AG04449 (cell line): Measurements from ENCODE around the gene GPX3.

Experiments used
- CTCF ChIA-PET: fragments of 350-600 bp; formaldehyde crosslinking; extraction: SDS; loops from one replicate; lab custom pipeline; 2021; ENCODE audit warnings: antibody characterized with exemption; lab: Yijun Ruan, JAX
- POLR2A ChIA-PET: fragments of 400-600, 350-600 bp; formaldehyde crosslinking; extraction: SDS; loops from one replicate; lab custom pipeline; 2020; ENCODE audit warnings: antibody characterized with exemption, inconsistent platforms; lab: Yijun Ruan, JAX
- DNase-seq: peaks from one replicate; pipeline ENCODE4 v3.0.0-alpha.2; 2010; ENCODE audit warnings: low read depth, low spot score
- H3K4me3 ChIP-seq: 2 replicates; pipeline ENCODE4 v1.5.1; 2011; ENCODE audit warnings: low read depth, mild to moderate bottlenecking, control low read depth, low read length
- CTCF ChIP-seq: IDR thresholded peaks from one replicate; pipeline ENCODE4 v1.5.1; 2011; ENCODE audit warnings: mild to moderate bottlenecking, moderate library complexity, low read length, control low read depth, inconsistent platforms; ENCODE audit not compliant: insufficient read depth; ENCODE audit errors: missing control alignments

GPX3 gene

GRCh38 chr5:151027961-151028479 is 7.6 kb downstream of the GPX3 start:
- no peak for DNase-seq
- ChIA-PET CTCF (interaction anchor here (19.1 kb wide), 1 partner anchor 23 kb away, joined by 229 read pairs; no protein-coding TSS in a partner anchor), POLR2A (interaction anchor here (1.1 kb wide), 1 partner anchor 13 kb away, joined by 3 read pairs; no protein-coding TSS in a partner anchor)
- TF ChIP-seq CTCF, result no peak
- H3K4me3 ChIP-seq, result no peak overlapping the region

GRCh38 chr5:151028717-151029116 is 8.3 kb downstream of the GPX3 start:
- ChIA-PET POLR2A (interaction anchor here (1.1 kb wide), 1 partner anchor 13 kb away, joined by 3 read pairs; no protein-coding TSS in a partner anchor), CTCF (interaction anchor here (19.1 kb wide), 1 partner anchor 22 kb away, joined by 229 read pairs; no protein-coding TSS in a partner anchor)
- H3K4me3 ChIP-seq, result no peak overlapping the region
- TF ChIP-seq CTCF, result no peak
- no peak for DNase-seq

GRCh38 chr5:151029179-151030055 is 9.0 kb downstream of the GPX3 start:
- no peak for DNase-seq
- POLR2A ChIA-PET, result interaction anchor here (1.1 kb wide), 1 partner anchor 12 kb away, joined by 3 read pairs; no protein-coding TSS in a partner anchor
- no peak overlapping the region for H3K4me3 ChIP-seq
- no peak for TF ChIP-seq CTCF
- CTCF ChIA-PET, result interaction anchor here (19.1 kb wide), 1 partner anchor 21 kb away, joined by 229 read pairs; no protein-coding TSS in a partner anchor

- TF ChIP-seq CTCF, result no peak
- no peak overlapping the region for H3K4me3 ChIP-seq
- DNase-seq, result no peak
- ChIA-PET CTCF (interaction anchor here (2.2 to 19.1 kb wide), 2 partner anchors 21 to 85 kb away, joined by 6 to 229 read pairs; no protein-coding TSS in a partner anchor), POLR2A (no interaction called here)
Observed at GRCh38 chr5:151030056-151030336, 9.6 kb downstream of the GPX3 start.

GRCh38 chr5:151030379-151030778 is 10.0 kb downstream of the GPX3 start:
- DNase-seq, result no peak
- no peak for TF ChIP-seq CTCF
- POLR2A ChIA-PET, result no interaction called here
- CTCF ChIA-PET, result interaction anchor here (2.2 to 19.1 kb wide), 2 partner anchors 20 to 85 kb away, joined by 6 to 229 read pairs; no protein-coding TSS in a partner anchor
- H3K4me3 ChIP-seq, result no peak overlapping the region

- CTCF ChIA-PET, result interaction anchor here (1.0 to 19.1 kb wide), 4 partner anchors 12 to 84 kb away, joined by 3 to 229 read pairs (median 5); partner anchors contain the start of gene GPX3
- POLR2A ChIA-PET, result no interaction called here
- H3K4me3 ChIP-seq, result no peak overlapping the region
- TF ChIP-seq CTCF, result no peak
- DNase-seq, result no peak
Observed at GRCh38 chr5:151031554-151031953, 11.2 kb downstream of the GPX3 start.
